Progenitor cell of endocrine pancreas (in vitro differentiated cells): ENCODE results near the gene ITGAX. TPM values are rescaled to one million over a fixed set of nuclear protein-coding genes. Genes with fewer than 3 reads are reported as not detected.
A peak's percentile ranks its signal among the peaks of the same experiment; 100 is the strongest.

Experiments
- DNase-seq: peaks from one replicate; pipeline ENCODE4 v3.0.0; 2021; ENCODE audit warnings: low spot score; ENCODE audit not compliant: unreplicated experiment
- H3K27ac Mint-ChIP-seq: 2 replicates; pipeline ENCODE4 v1.8.0; 2021; ENCODE audit warnings: mild to moderate bottlenecking, moderate library complexity, mixed read lengths
- H3K27me3 Mint-ChIP-seq: 2 replicates; pipeline ENCODE4 v1.8.0; 2021; ENCODE audit warnings: mixed read lengths
- H3K36me3 Mint-ChIP-seq: 2 replicates; pipeline ENCODE4 v1.8.0; 2022; ENCODE audit warnings: mixed read lengths; ENCODE audit not compliant: insufficient read depth
- H3K4me1 Mint-ChIP-seq: 2 replicates; pipeline ENCODE4 v1.8.0; 2021; ENCODE audit warnings: low read depth, mixed read lengths
- H3K4me3 Mint-ChIP-seq: 2 replicates; pipeline ENCODE4 v1.8.0; 2021; ENCODE audit warnings: low read depth, mild to moderate bottlenecking, moderate library complexity, mixed read lengths
- H3K9me3 Mint-ChIP-seq: 2 replicates; pipeline ENCODE4 v1.8.0; 2021; ENCODE audit warnings: low read depth, mixed read lengths
- total RNA-seq: library from RNA; stranded (reverse); gene quantifications from 2 replicates; pipeline ENCODE4 v1.2.1, GENCODE V29; 2021
- TF ChIP-seq, protein P1 (sequence below): fragments of 200-600 bp; sonication (generic); IDR thresholded peaks from one replicate; pipeline ENCODE4 v1.5.0; 2021; ENCODE audit warnings: antibody characterized with exemption, mild to moderate bottlenecking; ENCODE audit not compliant: unreplicated experiment

The ITGAX gene
- total RNA-seq, 1 donor from 2014 or later: not detected

DNA sequence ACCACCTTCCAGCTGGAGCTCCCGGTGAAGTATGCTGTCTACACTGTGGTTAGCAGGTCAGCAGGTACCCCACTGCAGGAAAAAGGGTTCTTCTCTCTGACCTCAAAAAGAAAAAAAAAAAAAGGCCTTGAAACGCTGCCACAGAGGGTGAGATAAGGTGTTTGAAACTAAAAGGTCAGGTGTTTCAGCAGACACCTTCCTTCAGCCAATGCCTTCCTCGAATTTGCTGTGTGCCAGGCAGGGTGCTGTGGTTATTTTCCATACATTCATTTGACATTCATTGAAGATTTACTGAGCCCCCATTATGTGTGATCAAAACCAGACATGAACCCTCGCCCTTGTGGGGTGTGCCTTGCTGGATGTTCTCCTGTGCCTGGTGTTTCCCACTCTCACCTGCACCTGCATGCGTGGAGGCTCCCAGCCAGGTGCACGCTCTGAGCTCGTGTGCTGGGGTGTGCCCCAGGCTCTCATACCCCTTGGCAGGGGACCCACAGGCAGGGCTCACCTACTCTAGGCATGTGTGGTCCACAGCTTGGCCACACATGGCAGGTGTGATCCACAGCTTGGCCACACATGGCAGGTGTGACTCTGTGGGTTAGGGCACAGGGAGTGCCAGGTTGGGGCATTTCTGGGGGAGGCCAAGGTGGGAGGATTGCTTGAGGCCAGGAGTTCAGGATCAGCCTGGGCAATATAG, 22.4 kb downstream of the ITGAX start:
- H3K36me3 Mint-ChIP-seq: no peaks in the 10 kb centered on the region
- H3K27me3 Mint-ChIP-seq: peaks cover 25% of the 10 kb centered on the region
- no peak overlapping the region for H3K27ac Mint-ChIP-seq
- H3K4me3 Mint-ChIP-seq: no peak overlapping the region
- H3K9me3 Mint-ChIP-seq: peaks cover 6% of the 10 kb centered on the region
- H3K4me1 Mint-ChIP-seq: no peaks in the 10 kb centered on the region
- TF ChIP-seq, protein P1, sequence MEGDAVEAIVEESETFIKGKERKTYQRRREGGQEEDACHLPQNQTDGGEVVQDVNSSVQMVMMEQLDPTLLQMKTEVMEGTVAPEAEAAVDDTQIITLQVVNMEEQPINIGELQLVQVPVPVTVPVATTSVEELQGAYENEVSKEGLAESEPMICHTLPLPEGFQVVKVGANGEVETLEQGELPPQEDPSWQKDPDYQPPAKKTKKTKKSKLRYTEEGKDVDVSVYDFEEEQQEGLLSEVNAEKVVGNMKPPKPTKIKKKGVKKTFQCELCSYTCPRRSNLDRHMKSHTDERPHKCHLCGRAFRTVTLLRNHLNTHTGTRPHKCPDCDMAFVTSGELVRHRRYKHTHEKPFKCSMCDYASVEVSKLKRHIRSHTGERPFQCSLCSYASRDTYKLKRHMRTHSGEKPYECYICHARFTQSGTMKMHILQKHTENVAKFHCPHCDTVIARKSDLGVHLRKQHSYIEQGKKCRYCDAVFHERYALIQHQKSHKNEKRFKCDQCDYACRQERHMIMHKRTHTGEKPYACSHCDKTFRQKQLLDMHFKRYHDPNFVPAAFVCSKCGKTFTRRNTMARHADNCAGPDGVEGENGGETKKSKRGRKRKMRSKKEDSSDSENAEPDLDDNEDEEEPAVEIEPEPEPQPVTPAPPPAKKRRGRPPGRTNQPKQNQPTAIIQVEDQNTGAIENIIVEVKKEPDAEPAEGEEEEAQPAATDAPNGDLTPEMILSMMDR: no peak
- no peak for DNase-seq

DNA sequence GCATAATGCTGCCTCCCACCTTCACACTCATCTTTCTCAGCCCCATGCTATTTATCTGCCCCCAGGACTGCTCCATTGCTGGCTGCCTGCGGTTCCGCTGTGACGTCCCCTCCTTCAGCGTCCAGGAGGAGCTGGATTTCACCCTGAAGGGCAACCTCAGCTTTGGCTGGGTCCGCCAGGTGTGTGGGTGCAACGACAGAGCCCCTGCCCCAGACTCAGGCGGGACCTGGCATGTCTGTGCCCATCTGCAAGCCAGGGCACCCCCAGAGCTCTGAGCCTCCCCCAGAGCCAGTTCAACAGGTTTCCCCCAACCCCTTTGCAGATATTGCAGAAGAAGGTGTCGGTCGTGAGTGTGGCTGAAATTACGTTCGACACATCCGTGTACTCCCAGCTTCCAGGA, 25.2 kb downstream of the ITGAX start:
- DNase-seq: no peak
- TF ChIP-seq, protein P1: no peak
- H3K27me3 Mint-ChIP-seq: peaks cover 27% of the 10 kb centered on the region
- no peak overlapping the region for H3K4me3 Mint-ChIP-seq
- H3K36me3 Mint-ChIP-seq: no peaks in the 10 kb centered on the region
- H3K4me1 Mint-ChIP-seq: no peaks in the 10 kb centered on the region
- H3K27ac Mint-ChIP-seq: no peak overlapping the region
- peaks cover 5% of the 10 kb centered on the region for H3K9me3 Mint-ChIP-seq

DNA sequence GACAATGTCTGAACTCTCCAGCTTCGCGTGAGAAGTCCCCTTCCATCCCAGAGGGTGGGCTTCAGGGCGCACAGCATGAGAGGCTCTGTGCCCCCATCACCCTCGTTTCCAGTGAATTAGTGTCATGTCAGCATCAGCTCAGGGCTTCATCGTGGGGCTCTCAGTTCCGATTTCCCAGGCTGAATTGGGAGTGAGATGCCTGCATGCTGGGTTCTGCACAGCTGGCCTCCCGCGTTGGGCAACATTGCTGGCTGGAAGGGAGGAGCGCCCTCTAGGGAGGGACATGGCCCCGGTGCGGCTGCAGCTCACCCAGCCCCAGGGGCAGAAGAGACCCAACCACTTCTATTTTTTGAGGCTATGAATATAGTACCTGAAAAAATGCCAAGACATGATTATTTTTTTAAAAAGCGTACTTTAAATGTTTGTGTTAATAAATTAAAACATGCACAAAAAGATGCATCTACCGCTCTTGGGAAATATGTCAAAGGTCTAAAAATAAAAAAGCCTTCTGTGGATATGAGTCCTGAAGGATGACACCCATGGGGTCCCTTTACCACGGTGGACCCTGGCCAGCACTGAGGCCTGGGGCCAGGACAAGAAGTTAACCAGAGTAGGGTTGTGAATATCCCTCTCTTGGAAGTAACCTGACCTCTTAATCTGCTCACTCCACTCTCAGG, 27.6 kb downstream of the ITGAX start:
- Mint-ChIP-seq H3K27me3 (peaks cover 20% of the 10 kb centered on the region), H3K36me3 (no peaks in the 10 kb centered on the region), H3K9me3 (no peaks in the 10 kb centered on the region), H3K27ac (no peak overlapping the region), H3K4me3 (no peak overlapping the region), H3K4me1 (peaks cover 16% of the 10 kb centered on the region)
- peak; percentile 52 for DNase-seq
- TF ChIP-seq, protein P1: peak; percentile 85

DNA sequence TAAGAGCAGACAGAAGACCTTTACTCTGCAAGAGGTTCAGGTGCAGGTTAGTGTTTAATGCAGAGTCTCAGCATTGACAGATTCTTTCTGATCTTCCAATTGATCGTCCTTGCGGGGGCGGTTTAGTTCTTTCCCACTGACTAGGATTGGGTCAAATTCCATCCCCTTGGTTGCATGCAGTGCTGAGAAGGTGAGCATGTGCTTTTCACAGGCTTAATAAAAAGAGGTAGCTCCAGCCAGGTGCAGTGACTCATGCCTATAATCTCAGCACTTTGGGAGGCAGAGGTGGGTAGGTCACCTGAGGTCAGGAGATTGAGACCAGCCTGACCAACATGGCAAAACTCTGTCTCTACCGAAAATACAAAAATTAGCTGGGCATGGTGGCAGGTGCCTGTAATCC, 30.7 kb downstream of the ITGAX start:
- H3K4me3 Mint-ChIP-seq: no peak overlapping the region
- no peaks in the 10 kb centered on the region for H3K9me3 Mint-ChIP-seq
- TF ChIP-seq, protein P1: no peak
- H3K27ac Mint-ChIP-seq: no peak overlapping the region
- no peak for DNase-seq
- peaks cover 16% of the 10 kb centered on the region for H3K4me1 Mint-ChIP-seq
- H3K27me3 Mint-ChIP-seq: peaks cover 18% of the 10 kb centered on the region
- no peaks in the 10 kb centered on the region for H3K36me3 Mint-ChIP-seq

DNA sequence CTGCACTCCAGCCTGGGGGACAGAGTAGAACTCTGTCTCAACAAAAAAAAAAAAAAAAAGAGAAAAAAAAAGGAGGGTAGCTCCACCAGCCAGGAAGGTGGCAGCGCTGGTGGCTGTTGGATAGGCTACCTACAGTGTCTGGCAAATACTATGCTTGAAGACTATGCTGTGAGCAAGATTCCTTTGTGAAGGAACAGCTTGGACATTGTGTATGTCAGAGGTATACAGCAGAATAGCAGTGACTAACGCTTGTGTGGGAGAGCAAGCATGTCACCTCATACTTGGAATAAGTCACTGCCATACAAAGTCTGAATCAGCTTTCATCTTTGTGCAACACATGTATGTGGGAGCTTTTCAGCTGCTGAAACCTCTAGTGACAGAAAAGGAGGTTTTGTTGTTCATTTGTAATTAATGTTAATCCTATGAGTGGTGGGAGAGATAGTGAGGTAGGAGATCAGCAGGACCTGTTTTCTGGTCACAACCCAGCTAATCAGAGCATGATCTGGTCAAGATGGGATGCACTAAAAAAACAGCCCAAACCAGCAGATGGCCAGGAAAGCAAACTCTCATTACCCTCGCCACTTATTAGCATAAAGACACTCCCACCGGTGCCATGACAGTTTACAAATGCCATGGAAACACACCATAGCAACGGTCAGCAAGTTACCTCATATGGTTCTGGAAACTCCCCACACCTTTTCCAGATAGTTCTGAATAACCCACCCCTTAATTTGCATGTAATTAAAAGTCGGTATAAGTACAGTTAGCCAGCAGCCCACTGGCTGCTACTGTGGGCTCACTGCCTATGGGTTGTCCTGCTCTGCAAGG, 31.4 kb downstream of the ITGAX start:
- Mint-ChIP-seq H3K36me3 (no peaks in the 10 kb centered on the region), H3K9me3 (no peaks in the 10 kb centered on the region), H3K27me3 (peaks cover 16% of the 10 kb centered on the region), H3K4me3 (no peak overlapping the region), H3K4me1 (peaks cover 16% of the 10 kb centered on the region), H3K27ac (peak overlapping the region; percentile 89)
- TF ChIP-seq, protein P1: no peak
- DNase-seq: no peak
